Neural cell (in vitro differentiated cells): ENCODE data around the gene TMCC1. TPM values are rescaled to one million over a fixed set of nuclear protein-coding genes. Genes with fewer than 3 reads are reported as not detected.

Source experiments
- H2AFZ ChIP-seq: fragments of 200-600, 300-800 bp; sonication (generic), shearing (Covaris generic); 2 replicates; pipeline ENCODE4 v1.6.0; 2014; ENCODE audit warnings: low read depth, mild to moderate bottlenecking, antibody characterized with exemption, low read length, moderate library complexity
- H3F3A ChIP-seq: fragments of 200-600 bp; shearing (Covaris generic); 2 replicates; pipeline ENCODE4 v1.6.1; 2016; ENCODE audit warnings: mild to moderate bottlenecking, moderate library complexity, mixed read lengths, antibody characterized with exemption, low read length; ENCODE audit not compliant: insufficient read depth, poor library complexity, severe bottlenecking
- H3K27ac ChIP-seq: fragments of 200-600, 300-800 bp; sonication (generic), shearing (Covaris generic); 2 replicates; pipeline ENCODE4 v1.5.1; 2014; ENCODE audit warnings: mild to moderate bottlenecking, low read length, moderate library complexity
- H3K27me3 ChIP-seq: fragments of 300-800, 200-600 bp; sonication (generic), shearing (Covaris generic); 2 replicates; pipeline ENCODE4 v1.6.0; 2014; ENCODE audit warnings: mild to moderate bottlenecking, low read depth, low read length, moderate library complexity; ENCODE audit not compliant: insufficient read depth
- H3K36me3 ChIP-seq: fragments of 300-800, 200-600 bp; sonication (generic), shearing (Covaris generic); 2 replicates; pipeline ENCODE4 v1.5.1; 2014; ENCODE audit warnings: mild to moderate bottlenecking, antibody characterized with exemption, low read length, moderate library complexity; ENCODE audit not compliant: insufficient read depth
- H3K4me2 ChIP-seq: fragments of 300-800, 200-600 bp; sonication (generic), shearing (Covaris generic); 2 replicates; pipeline ENCODE4 v1.6.0; 2014; ENCODE audit warnings: mild to moderate bottlenecking, low read length
- H3K4me3 ChIP-seq: fragments of 300-800, 200-600 bp; sonication (generic), shearing (Covaris generic); 2 replicates; pipeline ENCODE4 v1.5.1; 2014; ENCODE audit warnings: mild to moderate bottlenecking, low read length, moderate library complexity
- H3K79me2 ChIP-seq: fragments of 200-600 bp; shearing (Covaris generic); replicated peaks from 2 replicates; pipeline ENCODE4 v1.6.0; 2014; ENCODE audit warnings: mild to moderate bottlenecking, low read length, moderate library complexity; ENCODE audit not compliant: insufficient read depth
- H3K9ac ChIP-seq: fragments of 300-800, 200-600 bp; sonication (generic), shearing (Covaris generic); 2 replicates; pipeline ENCODE4 v1.6.1; 2016; ENCODE audit warnings: mild to moderate bottlenecking, low read length, mixed read lengths
- H3K9me2 ChIP-seq: fragments of 200-600 bp; shearing (Covaris generic); 2 replicates; pipeline ENCODE4 v1.6.1; 2016; ENCODE audit warnings: mild to moderate bottlenecking, low read length, mixed read lengths; ENCODE audit not compliant: insufficient read depth
- H3K9me3 ChIP-seq: fragments of 200-600, 300-800 bp; sonication (generic), shearing (Covaris generic); 2 replicates; pipeline ENCODE4 v1.6.1; 2016; ENCODE audit warnings: mild to moderate bottlenecking, mixed run types, low read length, moderate library complexity, mixed read lengths
- H4K20me1 ChIP-seq: fragments of 200-600 bp; shearing (Covaris generic); 2 replicates; pipeline ENCODE4 v1.6.1; 2016; ENCODE audit warnings: mild to moderate bottlenecking, mixed run types; ENCODE audit not compliant: insufficient read depth
- EP300 ChIP-seq: fragments of 450-650 bp; conservative IDR thresholded peaks from 2 replicates; pipeline ENCODE4 v1.6.1; 2014; ENCODE audit warnings: antibody characterized with exemption, mild to moderate bottlenecking, moderate library complexity; ENCODE audit not compliant: poor library complexity, severe bottlenecking
- EZH2 ChIP-seq: fragments of 200-600, 300-800 bp; shearing (Covaris generic), sonication (generic); IDR thresholded peaks from 2 replicates; pipeline ENCODE4 v1.6.1; 2014; ENCODE audit warnings: antibody characterized with exemption, low read length, borderline replicate concordance, mild to moderate bottlenecking; ENCODE audit not compliant: insufficient read depth, poor library complexity, severe bottlenecking
- MXI1 ChIP-seq: fragments of 450-650 bp; conservative IDR thresholded peaks from 2 replicates; pipeline ENCODE4 v1.6.1; 2014; ENCODE audit warnings: antibody characterized with exemption, mild to moderate bottlenecking; ENCODE audit not compliant: poor library complexity, severe bottlenecking
- POLR2AphosphoS5 ChIP-seq: IDR thresholded peaks from 2 replicates; pipeline ENCODE4 v1.6.1; 2012
- RAD21 ChIP-seq: fragments of 450-650 bp; conservative IDR thresholded peaks from 2 replicates; pipeline ENCODE4 v1.6.1; 2014; ENCODE audit warnings: antibody characterized with exemption, mild to moderate bottlenecking, moderate library complexity
- REST ChIP-seq: IDR thresholded peaks from 2 replicates; pipeline ENCODE4 v1.6.1; 2012; ENCODE audit warnings: borderline replicate concordance
- SMC3 ChIP-seq: fragments of 450-650 bp; conservative IDR thresholded peaks from 2 replicates; pipeline ENCODE4 v1.6.1; 2014; ENCODE audit warnings: antibody characterized with exemption, mild to moderate bottlenecking, moderate library complexity; ENCODE audit not compliant: poor library complexity
- TAF1 ChIP-seq: IDR thresholded peaks from 2 replicates; pipeline ENCODE4 v1.6.1; 2012; ENCODE audit warnings: low read depth
- polyA plus RNA-seq: library from polyadenylated mRNA; depleted of rRNA; stranded (reverse); fragments of >200 nt; gene quantifications from 2 replicates; pipeline ENCODE4 v1.2.3, GENCODE V29; 2014
- TF ChIP-seq, protein P1 (sequence below): fragments of 450-650 bp; IDR thresholded peaks from 2 replicates; pipeline ENCODE4 v1.5.1; 2014; ENCODE audit warnings: antibody characterized with exemption, mild to moderate bottlenecking, moderate library complexity; ENCODE audit not compliant: poor library complexity, severe bottlenecking

TMCC1 gene
- polyA plus RNA-seq, 1 donor from 2014 or later: 25.0 TPM

DNA sequence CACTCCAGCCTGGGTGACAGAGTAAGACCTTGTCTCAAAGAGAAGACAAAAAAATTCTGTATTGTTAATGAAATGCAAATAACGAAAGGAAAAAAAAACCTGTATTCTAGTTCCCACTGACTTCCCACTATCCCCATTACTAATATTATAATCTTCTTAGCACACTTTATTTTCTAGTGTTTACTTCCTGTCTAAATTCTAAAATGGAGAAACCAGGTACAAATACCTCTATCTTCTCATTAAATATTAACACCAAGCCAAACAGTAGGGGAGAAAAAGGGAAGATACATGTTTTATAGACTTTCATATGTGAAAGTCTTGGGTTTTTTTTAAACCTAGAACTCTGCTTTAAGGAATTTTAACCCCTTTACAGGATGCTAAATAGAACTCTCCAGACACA, 231.7 kb downstream of the TMCC1 start:
- no peaks in the 10 kb centered on the region for H3K36me3 ChIP-seq
- no peak overlapping the region for H3K9ac ChIP-seq
- H3K79me2 ChIP-seq: peaks cover 5% of the 10 kb centered on the region
- no peak overlapping the region for H3K4me2 ChIP-seq
- no peak overlapping the region for H2AFZ ChIP-seq
- no peaks in the 10 kb centered on the region for H3F3A ChIP-seq
- H3K4me3 ChIP-seq: no peak overlapping the region
- TF ChIP-seq MXI1 (no peak), RAD21 (no peak), TAF1 (no peak), EP300 (no peak), EZH2 (no peak), REST (no peak), SMC3 (no peak), POLR2AphosphoS5 (no peak)
- TF ChIP-seq, protein P1, sequence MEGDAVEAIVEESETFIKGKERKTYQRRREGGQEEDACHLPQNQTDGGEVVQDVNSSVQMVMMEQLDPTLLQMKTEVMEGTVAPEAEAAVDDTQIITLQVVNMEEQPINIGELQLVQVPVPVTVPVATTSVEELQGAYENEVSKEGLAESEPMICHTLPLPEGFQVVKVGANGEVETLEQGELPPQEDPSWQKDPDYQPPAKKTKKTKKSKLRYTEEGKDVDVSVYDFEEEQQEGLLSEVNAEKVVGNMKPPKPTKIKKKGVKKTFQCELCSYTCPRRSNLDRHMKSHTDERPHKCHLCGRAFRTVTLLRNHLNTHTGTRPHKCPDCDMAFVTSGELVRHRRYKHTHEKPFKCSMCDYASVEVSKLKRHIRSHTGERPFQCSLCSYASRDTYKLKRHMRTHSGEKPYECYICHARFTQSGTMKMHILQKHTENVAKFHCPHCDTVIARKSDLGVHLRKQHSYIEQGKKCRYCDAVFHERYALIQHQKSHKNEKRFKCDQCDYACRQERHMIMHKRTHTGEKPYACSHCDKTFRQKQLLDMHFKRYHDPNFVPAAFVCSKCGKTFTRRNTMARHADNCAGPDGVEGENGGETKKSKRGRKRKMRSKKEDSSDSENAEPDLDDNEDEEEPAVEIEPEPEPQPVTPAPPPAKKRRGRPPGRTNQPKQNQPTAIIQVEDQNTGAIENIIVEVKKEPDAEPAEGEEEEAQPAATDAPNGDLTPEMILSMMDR: no peak
- peaks cover 3% of the 10 kb centered on the region for H4K20me1 ChIP-seq
- H3K27me3 ChIP-seq: no peaks in the 10 kb centered on the region
- H3K9me3 ChIP-seq: no peaks in the 10 kb centered on the region
- no peak overlapping the region for H3K27ac ChIP-seq
- no peaks in the 10 kb centered on the region for H3K9me2 ChIP-seq

DNA sequence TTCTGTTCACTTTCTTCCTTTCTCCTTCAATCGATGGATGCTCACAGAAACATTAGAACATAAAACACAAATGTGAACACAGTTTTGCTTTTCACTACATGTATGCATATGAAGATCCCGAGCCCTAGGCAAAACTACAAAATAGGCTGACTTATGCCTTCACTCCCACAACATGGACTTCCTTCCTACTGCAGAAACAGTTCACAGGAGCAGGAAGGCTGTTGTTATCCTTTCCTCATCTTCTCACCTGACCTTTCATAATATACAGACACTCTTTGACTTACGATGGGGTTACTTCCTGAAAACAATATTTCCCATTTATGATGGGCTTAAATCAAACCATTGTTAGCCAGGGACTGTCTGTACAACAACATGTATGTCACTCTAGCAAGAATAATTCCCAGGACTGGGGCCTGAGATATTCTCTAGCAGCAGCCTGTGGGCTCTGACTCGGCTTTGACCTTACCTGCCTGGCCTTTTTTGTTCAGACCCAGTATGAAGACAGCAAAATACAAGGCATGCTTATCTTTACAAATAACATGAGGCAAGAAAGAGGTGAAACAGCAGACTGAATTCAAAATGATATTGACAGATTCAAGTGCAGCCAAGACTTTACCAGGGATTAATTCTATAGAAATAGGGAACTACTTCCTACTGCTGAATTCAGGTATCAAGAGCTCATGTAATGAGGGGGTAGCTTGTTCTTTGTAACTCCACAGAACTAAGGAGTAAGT, 235.2 kb downstream of the TMCC1 start:
- Histone ChIP-seq H3K4me3 (no peak overlapping the region), H3K27me3 (no peaks in the 10 kb centered on the region), H2AFZ (no peak overlapping the region), H3F3A (no peaks in the 10 kb centered on the region), H4K20me1 (peaks cover 3% of the 10 kb centered on the region), H3K4me2 (no peak overlapping the region), H3K36me3 (no peaks in the 10 kb centered on the region), H3K9ac (no peak overlapping the region), H3K9me2 (no peaks in the 10 kb centered on the region), H3K9me3 (no peaks in the 10 kb centered on the region), H3K27ac (no peak overlapping the region), H3K79me2 (peaks cover 5% of the 10 kb centered on the region)
- TF ChIP-seq RAD21 (no peak), EZH2 (no peak), EP300 (no peak), TAF1 (no peak), REST (no peak), SMC3 (no peak), POLR2AphosphoS5 (no peak), MXI1 (no peak)
- TF ChIP-seq, protein P1: no peak
